ENCODE measurements around the gene DNPH1. TPM values are rescaled to one million over a fixed set of nuclear protein-coding genes. Genes with fewer than 3 reads are reported as not detected.

Gene DNPH1
- total and polyA plus RNA-seq, 9 of the 15 experiments (the other 6 are each of a cell fraction or from before 2014, with no cell fraction given), result 7.3 to 300 (median 68.7) TPM

GRCh38 chr6:43263314-43264178 is 34.3 kb upstream of the DNPH1 start (continued):
- TF ChIP-seq RAD21 (CRISPR knock-in tag; conservative IDR thresholded peaks at IDR 0.05 in 1 of 2, IDR thresholded peaks at IDR 0.05 in 1 of 2), result peak; percentile 94 to 97
- no peak for TF ChIP-seq ZNF146 (CRISPR knock-in tag; IDR thresholded peaks at IDR 0.05; ENCODE audit: unreplicated experiment)
- TF ChIP-seq KDM5B (IDR thresholded peaks at IDR 0.05; ENCODE audit: insufficient replicate concordance, low read depth, low read length), result no peak
- no peak for TF ChIP-seq ZNF174 (CRISPR knock-in tag; IDR thresholded peaks at IDR 0.05)
- TF ChIP-seq ZC3H11A (IDR thresholded peaks at IDR 0.05; ENCODE audit: low read depth, low read length), result 0 out of 2 replicates have a peak, but pooled peaks have one; percentile 41
- TF ChIP-seq BRF1 (IDR thresholded peaks at IDR 0.05; ENCODE audit: borderline replicate concordance, extremely low read depth, insufficient read length), result no peak
- TF ChIP-seq TFAP4 (CRISPR knock-in tag; IDR thresholded peaks at IDR 0.05; ENCODE audit: borderline replicate concordance), result peak; percentile 32; the same call in 1 of the 2 replicates
- 0 out of 2 replicates have a peak, but pooled peaks have one; percentile 61 for TF ChIP-seq TARDBP (IDR thresholded peaks at IDR 0.05)
- TF ChIP-seq JUND (IDR thresholded peaks at IDR 0.05; ENCODE audit: borderline replicate concordance, low read depth, low read length), result no peak; the same call in 1 of the 2 replicates
- peak; percentile 66; the same call in 2 of the 3 replicates for TF ChIP-seq JUND (tag; IDR thresholded peaks at IDR 0.05; ENCODE audit: borderline replicate concordance, low read depth, low read length)
- TF ChIP-seq SMC3 (conservative IDR thresholded peaks at IDR 0.05; ENCODE audit: insufficient read depth, low read depth, low read length), result peak; percentile 93
- no peak for TF ChIP-seq HSF4 (CRISPR knock-in tag; IDR thresholded peaks at IDR 0.05; ENCODE audit: borderline replicate concordance)
- no peak for TF ChIP-seq TCF7L2 (IDR thresholded peaks at IDR 0.05; ENCODE audit: low read depth, low read length)
- TF ChIP-seq XRCC5 (IDR thresholded peaks at IDR 0.05; ENCODE audit: low read depth, low read length), result peak; percentile 85
- no peak for TF ChIP-seq ATF1 (CRISPR knock-in tag; IDR thresholded peaks at IDR 0.05)
- TF ChIP-seq ATF1 (tag; IDR thresholded peaks at IDR 0.05), result 0 out of 2 replicates have a peak, but pooled peaks have one; percentile 21
- TF ChIP-seq ARID2 (IDR thresholded peaks at IDR 0.05), result peak; percentile 86
- TF ChIP-seq CBX2 (IDR thresholded peaks at IDR 0.05; ENCODE audit: insufficient read depth, low read length, poor library complexity, severe bottlenecking), result no peak
